Upper lobe of right lung (tissue), 1 donor: ENCODE data around the gene DHX58. TPM values are rescaled to one million over a fixed set of nuclear protein-coding genes. Genes with fewer than 3 reads are reported as not detected.

Source experiments
- ATAC-seq: fragments of 200-7000 bp; cut with Tn5 transposase; one replicate; pipeline ENCODE4 v1.9.1; 2020; ENCODE audit warnings: mild to moderate bottlenecking, moderate library complexity
- DNase-seq: peaks from one replicate; pipeline ENCODE4 v3.0.0-alpha.2; 2020
- H3K27ac ChIP-seq: fragments of 200-600 bp; one replicate; pipeline ENCODE4 v1.8.0; 2022
- H3K27me3 ChIP-seq: fragments of 200-600 bp; one replicate; pipeline ENCODE4 v1.8.0; 2022; ENCODE audit warnings: mild to moderate bottlenecking
- H3K36me3 ChIP-seq: fragments of 200-600 bp; one replicate; pipeline ENCODE4 v1.8.0; 2022
- H3K4me1 ChIP-seq: fragments of 200-600 bp; one replicate; pipeline ENCODE4 v1.8.0; 2022
- H3K4me3 ChIP-seq: fragments of 200-600 bp; one replicate; pipeline ENCODE4 v1.8.0; 2022; ENCODE audit warnings: mild to moderate bottlenecking
- H3K9me3 ChIP-seq: fragments of 200-600 bp; one replicate; pipeline ENCODE4 v1.8.0; 2022
- intact Hi-C: fragments of 100-400 bp; cut with DNase I; formaldehyde crosslinking; loops from one replicate; pipeline ENCODE4 v1.11.0; 2022
- total RNA-seq: library from RNA; stranded (reverse); fragmentation: NEBNext Ultra II Directional; extraction: Animal tissue kit (Norgen Biotek cat#: 25700); gene quantifications from one replicate; pipeline ENCODE4 v1.2.1, GENCODE V29; 2021
- TF ChIP-seq, protein P1 (sequence below): fragments of 200-600 bp; IDR thresholded peaks from one replicate; pipeline ENCODE4 v1.8.0; 2022; ENCODE audit warnings: antibody characterized with exemption
- donor health status: DM: no; HTN: yes; CAD: no; lungs with severe emphysema.

Gene DHX58
- total RNA-seq, 1 donor from 2014 or later = 27.5 TPM

DNA sequence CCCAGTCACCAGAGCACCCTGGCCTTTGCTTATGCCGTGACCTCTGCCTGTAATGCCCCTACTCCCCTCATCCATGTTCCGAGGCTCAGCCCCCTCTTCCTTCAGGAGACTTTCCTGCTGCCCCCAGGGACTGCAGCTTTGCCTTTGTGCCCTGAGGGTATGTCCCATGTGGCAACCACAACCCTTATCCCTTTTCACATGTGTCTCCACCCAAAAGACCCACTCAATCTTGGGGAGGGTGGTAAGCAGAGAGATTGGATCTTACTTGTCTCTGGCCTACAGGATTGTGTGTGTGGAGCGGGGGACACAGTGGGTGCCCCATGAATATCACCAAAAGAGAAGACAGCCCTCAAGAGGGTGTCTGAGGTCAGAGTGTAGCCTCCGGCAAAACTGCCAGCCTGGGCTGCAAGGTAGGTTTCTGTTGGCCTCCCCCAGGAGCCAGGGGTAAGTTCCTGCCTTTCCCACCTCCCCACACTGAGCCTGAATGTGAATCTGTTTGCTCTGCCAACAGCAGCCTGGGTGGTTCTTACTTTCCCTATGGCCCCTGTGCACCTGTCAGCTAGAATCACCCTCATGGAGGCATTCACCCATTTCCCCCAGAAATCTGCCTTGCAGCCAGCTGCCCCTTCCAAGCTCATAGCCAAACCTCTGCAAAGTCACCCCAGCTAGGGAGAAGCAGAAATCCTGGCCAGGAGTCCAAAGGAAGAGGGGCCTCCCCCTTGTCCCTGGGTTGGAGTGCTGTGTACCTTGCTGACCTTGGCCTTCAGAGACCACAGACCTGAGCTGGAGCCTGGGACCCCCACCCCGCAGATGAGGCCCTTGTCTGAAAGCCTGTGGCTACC is 50.6 kb downstream of the DHX58 start:
- Histone ChIP-seq H3K27ac (no peak overlapping the region), H3K36me3 (no peaks in the 10 kb centered on the region), H3K9me3 (no peaks in the 10 kb centered on the region), H3K4me1 (no peaks in the 10 kb centered on the region), H3K4me3 (no peak overlapping the region), H3K27me3 (no peaks in the 10 kb centered on the region)
- intact Hi-C loops = no loop called here
- DNase-seq (no peak), ATAC-seq (no peak)
- TF ChIP-seq, protein P1, sequence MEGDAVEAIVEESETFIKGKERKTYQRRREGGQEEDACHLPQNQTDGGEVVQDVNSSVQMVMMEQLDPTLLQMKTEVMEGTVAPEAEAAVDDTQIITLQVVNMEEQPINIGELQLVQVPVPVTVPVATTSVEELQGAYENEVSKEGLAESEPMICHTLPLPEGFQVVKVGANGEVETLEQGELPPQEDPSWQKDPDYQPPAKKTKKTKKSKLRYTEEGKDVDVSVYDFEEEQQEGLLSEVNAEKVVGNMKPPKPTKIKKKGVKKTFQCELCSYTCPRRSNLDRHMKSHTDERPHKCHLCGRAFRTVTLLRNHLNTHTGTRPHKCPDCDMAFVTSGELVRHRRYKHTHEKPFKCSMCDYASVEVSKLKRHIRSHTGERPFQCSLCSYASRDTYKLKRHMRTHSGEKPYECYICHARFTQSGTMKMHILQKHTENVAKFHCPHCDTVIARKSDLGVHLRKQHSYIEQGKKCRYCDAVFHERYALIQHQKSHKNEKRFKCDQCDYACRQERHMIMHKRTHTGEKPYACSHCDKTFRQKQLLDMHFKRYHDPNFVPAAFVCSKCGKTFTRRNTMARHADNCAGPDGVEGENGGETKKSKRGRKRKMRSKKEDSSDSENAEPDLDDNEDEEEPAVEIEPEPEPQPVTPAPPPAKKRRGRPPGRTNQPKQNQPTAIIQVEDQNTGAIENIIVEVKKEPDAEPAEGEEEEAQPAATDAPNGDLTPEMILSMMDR = no peak

GRCh38 chr17:42060231-42060630 is 52.3 kb downstream of the DHX58 start:
- H3K4me1 ChIP-seq = no peaks in the 10 kb centered on the region
- no peak overlapping the region for H3K4me3 ChIP-seq
- H3K9me3 ChIP-seq = no peaks in the 10 kb centered on the region
- no peak overlapping the region for H3K27ac ChIP-seq
- intact Hi-C loops = no loop called here
- no peaks in the 10 kb centered on the region for H3K27me3 ChIP-seq
- ATAC-seq (no peak), DNase-seq (no peak)
- TF ChIP-seq, protein P1 = no peak
- no peaks in the 10 kb centered on the region for H3K36me3 ChIP-seq

GRCh38 chr17:42059815-42060214 is 52.7 kb downstream of the DHX58 start:
- no peaks in the 10 kb centered on the region for H3K9me3 ChIP-seq
- H3K27ac ChIP-seq = no peak overlapping the region
- H3K4me1 ChIP-seq = no peaks in the 10 kb centered on the region
- H3K4me3 ChIP-seq = no peak overlapping the region
- no peaks in the 10 kb centered on the region for H3K27me3 ChIP-seq
- DNase-seq (no peak), ATAC-seq (no peak)
- TF ChIP-seq, protein P1 = no peak
- intact Hi-C loops = no loop called here
- no peaks in the 10 kb centered on the region for H3K36me3 ChIP-seq

DNA sequence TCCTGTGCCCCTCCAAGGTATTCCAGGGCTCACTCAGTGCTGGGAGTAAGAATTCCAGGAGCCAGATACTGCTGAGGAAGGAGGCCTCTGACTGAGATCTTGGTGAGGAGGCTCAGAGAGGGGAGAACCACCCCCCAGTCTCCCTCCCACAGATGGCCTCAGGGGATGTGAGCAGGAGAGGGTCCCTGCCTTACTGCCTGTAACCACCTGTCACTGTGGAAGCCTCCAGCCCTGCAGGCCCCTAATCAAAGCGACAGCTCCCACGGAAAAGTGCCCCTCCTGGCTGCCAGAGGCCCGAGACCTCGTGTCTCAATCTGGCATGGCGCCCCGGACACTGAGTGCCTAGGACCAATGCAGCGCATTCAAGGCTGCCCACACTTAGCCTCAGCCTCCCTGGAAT is 54.5 kb downstream of the DHX58 start:
- Histone ChIP-seq H3K27me3 (peaks cover 6% of the 10 kb centered on the region), H3K27ac (no peak overlapping the region), H3K4me3 (no peak overlapping the region), H3K36me3 (no peaks in the 10 kb centered on the region), H3K9me3 (no peaks in the 10 kb centered on the region), H3K4me1 (no peaks in the 10 kb centered on the region)
- intact Hi-C loops = no loop called here
- ATAC-seq (no peak), DNase-seq (no peak)
- TF ChIP-seq, protein P1 = no peak

DNA sequence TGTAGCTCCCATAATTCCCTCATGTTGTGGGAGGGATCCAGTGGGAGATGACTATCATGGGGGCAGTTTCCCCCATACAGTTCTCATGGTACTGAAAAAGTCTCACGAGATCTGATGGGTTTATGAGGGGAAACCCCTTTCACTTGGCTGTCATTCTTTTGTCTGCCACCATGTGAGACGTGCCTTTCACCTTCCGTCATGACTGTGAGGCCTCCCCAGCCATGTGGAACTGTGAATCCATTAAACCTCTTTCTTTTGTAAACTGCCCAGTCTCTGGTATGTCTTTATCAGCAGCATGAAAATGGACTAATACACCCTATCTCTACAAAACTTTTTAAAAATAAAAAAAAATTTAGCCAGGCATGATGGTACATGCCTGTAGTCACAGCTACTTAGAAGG is 55.9 kb downstream of the DHX58 start:
- Histone ChIP-seq H3K36me3 (no peaks in the 10 kb centered on the region), H3K9me3 (no peaks in the 10 kb centered on the region), H3K4me1 (no peaks in the 10 kb centered on the region), H3K27me3 (peaks cover 9% of the 10 kb centered on the region), H3K27ac (no peak overlapping the region), H3K4me3 (no peak overlapping the region)
- DNase-seq = no peak
- TF ChIP-seq, protein P1 = no peak
- no peak for ATAC-seq
- intact Hi-C loops = no loop called here
